Stimulated activated naive CD8-positive, alpha-beta T cell treated with anti-CD3 and anti-CD28 coated beads, Interleukin-15, Interleukin-2, amounts not matched to agents 100 ng/mL and 50 ng/mL, for 24 hours (primary cell): Measurements from ENCODE around the gene CBFA2T2.
"Not testable (repeated sequence)": the region's sequence is repeated elsewhere in the genome, so short reads cannot be mapped to it uniquely, and the experiment has no call there.

ENCODE experiments used
- H3K27ac Mint-ChIP-seq: one replicate; pipeline ENCODE4 v1.8.0; 2021; ENCODE audit warnings: mild to moderate bottlenecking, mixed read lengths
- H3K27me3 Mint-ChIP-seq: one replicate; pipeline ENCODE4 v1.8.0; 2021; ENCODE audit warnings: mixed read lengths
- H3K36me3 Mint-ChIP-seq: one replicate; pipeline ENCODE4 v1.8.0; 2021; ENCODE audit warnings: low read depth, mixed read lengths
- H3K4me1 Mint-ChIP-seq: one replicate; pipeline ENCODE4 v1.8.0; 2021; ENCODE audit warnings: low read depth, mixed read lengths
- H3K4me3 Mint-ChIP-seq: one replicate; pipeline ENCODE4 v1.8.0; 2021; ENCODE audit warnings: mild to moderate bottlenecking, mixed read lengths
- H3K9me3 Mint-ChIP-seq: one replicate; pipeline ENCODE4 v1.8.0; 2021; ENCODE audit warnings: mixed read lengths

CBFA2T2 gene

GRCh38 chr20:33646191-33646590 is 156.3 kb downstream of the CBFA2T2 start:
- Mint-ChIP-seq H3K4me1 (peaks cover 19% of the 10 kb centered on the region), H3K36me3 (peaks cover 7% of the 10 kb centered on the region), H3K27me3 (no peaks in the 10 kb centered on the region), H3K27ac (no peak overlapping the region), H3K4me3 (no peak overlapping the region), H3K9me3 (no peaks in the 10 kb centered on the region)

GRCh38 chr20:33646959-33647602 is 157.2 kb downstream of the CBFA2T2 start:
- not testable (repeated sequence) for H3K9me3 Mint-ChIP-seq, H3K4me3 Mint-ChIP-seq, H3K27me3 Mint-ChIP-seq, H3K36me3 Mint-ChIP-seq, H3K27ac Mint-ChIP-seq
- peaks cover 28% of the 10 kb centered on the region for H3K4me1 Mint-ChIP-seq

DNA sequence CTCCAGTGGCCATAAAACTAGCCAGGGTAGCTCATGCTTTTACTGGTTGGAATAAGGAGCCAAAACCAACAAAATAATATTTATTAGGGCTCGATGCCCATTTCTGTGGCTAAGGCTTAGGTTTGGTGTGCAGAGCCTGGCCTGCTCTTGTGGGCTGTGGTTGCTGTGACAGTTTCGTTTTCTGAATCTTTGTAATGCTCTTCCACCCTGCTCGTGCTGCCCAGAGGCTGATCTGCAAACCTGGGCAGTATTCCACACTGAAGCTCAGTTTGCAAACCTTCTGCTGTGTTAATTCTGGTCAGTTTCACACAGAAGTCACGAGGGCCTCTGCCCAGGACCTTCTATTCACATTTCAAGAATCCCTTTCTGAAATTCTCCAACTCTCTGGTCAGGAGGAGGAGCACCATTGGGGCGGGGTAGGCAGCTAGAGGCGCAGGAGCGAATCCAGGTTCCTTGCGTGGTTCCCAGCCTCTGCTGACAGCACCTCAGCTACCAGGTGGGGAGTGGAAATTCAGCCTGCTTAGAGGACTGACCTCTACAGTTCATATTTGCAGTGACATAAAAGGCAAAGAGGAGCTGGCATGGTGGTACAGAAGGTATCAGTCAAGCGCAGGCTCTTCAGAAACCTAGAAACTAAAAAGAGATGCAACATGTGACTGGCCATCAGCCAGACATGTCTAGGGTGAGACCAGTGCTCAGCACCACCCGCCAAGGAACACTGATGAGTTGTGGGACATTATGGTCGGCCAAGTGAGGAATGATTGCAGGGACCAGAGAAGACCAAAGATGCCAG is 157.9 kb downstream of the CBFA2T2 start:
- Mint-ChIP-seq H3K4me1 (peaks cover 35% of the 10 kb centered on the region), H3K9me3 (no peaks in the 10 kb centered on the region), H3K4me3 (no peak overlapping the region), H3K27me3 (no peaks in the 10 kb centered on the region), H3K36me3 (peaks cover 7% of the 10 kb centered on the region), H3K27ac (no peak overlapping the region)

DNA sequence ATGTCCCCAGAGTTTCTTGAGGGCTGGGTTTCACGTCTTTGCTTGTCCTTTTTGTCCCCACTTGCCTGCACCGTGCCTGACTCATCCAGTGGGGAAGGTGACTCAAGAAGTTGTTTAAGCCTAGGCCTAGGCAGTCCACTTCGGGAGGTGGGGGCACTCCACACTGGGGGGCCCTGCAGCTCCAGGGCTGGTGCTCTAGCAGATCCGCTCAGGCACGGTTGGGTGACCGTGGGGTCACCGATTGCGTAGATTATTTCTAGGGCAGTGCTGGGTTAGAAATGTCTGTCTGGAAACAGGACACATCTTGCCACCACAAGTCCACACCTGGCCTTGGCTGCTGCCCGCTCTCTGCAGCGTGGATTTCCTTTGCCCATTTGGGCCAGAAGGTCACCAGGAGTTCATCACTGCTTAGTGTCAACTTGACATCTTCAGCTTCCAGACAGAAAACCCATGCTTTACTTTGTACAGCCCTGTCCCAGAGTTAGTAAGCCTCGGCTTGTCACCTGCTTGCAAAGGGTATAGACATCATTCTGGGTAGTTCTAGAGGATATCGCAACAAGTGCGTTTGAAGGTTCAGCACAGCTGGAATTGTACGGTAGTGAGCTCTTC is 158.6 kb downstream of the CBFA2T2 start:
- Mint-ChIP-seq H3K36me3 (peaks cover 7% of the 10 kb centered on the region), H3K9me3 (no peaks in the 10 kb centered on the region), H3K4me3 (no peak overlapping the region), H3K27ac (no peak overlapping the region), H3K4me1 (peaks cover 42% of the 10 kb centered on the region), H3K27me3 (no peaks in the 10 kb centered on the region)

- H3K27ac Mint-ChIP-seq: no peak overlapping the region
- peaks cover 46% of the 10 kb centered on the region for H3K4me1 Mint-ChIP-seq
- H3K4me3 Mint-ChIP-seq: no peak overlapping the region
- no peaks in the 10 kb centered on the region for H3K27me3 Mint-ChIP-seq
- no peaks in the 10 kb centered on the region for H3K9me3 Mint-ChIP-seq
- peaks cover 7% of the 10 kb centered on the region for H3K36me3 Mint-ChIP-seq
Observed at GRCh38 chr20:33649201-33649681, 159.3 kb downstream of the CBFA2T2 start.

DNA sequence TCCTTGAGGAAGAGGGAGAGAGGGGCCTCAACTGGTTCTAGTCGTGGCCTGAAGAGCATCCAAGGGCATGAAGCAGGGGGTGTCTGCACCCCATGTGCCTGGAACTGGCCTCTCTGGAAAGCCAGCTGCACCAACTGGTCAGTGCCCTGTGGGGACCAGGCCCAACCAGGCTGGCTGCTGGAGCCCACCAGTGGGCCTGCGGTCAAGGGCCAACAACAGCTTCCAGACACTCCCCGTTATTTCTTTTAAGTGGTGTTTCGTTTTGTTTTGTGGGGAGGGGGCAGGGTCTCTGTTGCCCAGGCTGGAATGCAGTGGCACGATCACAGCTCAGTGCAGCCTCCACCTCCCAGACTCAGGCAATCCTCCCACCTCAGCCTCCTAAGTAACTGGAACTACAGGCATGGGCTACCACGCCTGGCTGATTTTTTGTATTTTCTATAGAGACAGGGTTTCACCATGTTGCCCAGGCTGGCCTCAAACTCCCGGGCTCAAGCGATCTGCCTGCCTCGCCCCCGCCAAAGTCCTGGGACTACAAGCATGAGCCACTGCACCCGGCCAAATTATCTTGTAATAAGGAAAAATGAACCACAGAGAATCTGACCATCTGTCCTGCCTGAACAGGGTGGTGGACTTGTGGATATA is 160.3 kb downstream of the CBFA2T2 start:
- Mint-ChIP-seq H3K36me3 (peaks cover 6% of the 10 kb centered on the region), H3K4me1 (peaks cover 46% of the 10 kb centered on the region), H3K27me3 (no peaks in the 10 kb centered on the region), H3K27ac (no peak overlapping the region), H3K4me3 (no peak overlapping the region), H3K9me3 (no peaks in the 10 kb centered on the region)

DNA sequence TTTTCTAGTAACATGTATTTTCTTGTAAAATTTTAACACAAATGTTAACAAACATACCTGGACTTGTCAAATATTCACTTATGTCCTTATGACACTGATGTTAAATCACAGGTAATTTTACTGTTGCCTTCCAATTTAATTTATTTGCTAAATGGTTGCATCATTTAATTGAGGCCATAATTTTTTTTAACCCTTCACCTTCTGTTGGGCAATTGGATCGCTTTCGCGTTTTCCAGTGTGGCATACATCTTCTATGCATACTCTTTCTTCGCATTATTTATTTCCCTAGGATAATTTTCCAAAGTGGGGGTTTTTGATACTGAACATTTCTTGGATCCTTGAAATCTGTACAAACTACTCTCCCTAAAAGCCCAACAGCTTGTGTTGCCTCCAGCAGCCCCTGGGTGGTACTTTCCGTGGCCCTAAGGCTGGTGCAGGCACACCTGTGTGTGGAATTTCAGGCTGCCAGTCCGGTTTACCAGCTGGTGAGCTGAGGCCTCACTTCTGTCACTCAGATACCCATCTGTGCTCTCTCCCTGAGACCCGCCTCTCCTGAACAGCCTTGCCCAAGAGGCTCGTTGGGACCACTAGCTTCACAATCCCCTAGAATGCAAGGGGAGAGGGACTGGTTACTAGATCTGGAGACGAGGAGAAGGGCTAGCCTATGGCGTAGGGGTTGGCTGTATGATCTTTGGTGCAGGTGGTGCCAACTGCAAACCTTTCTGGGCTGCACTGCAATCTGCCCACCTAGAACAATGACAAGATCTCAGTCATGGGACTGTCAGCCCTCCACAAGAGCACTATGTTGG is 161.1 kb downstream of the CBFA2T2 start:
- H3K36me3 Mint-ChIP-seq: no peaks in the 10 kb centered on the region
- H3K9me3 Mint-ChIP-seq: no peaks in the 10 kb centered on the region
- H3K4me3 Mint-ChIP-seq: no peak overlapping the region
- H3K4me1 Mint-ChIP-seq: peaks cover 46% of the 10 kb centered on the region
- H3K27ac Mint-ChIP-seq: no peak overlapping the region
- no peaks in the 10 kb centered on the region for H3K27me3 Mint-ChIP-seq

- Mint-ChIP-seq H3K27ac (no peak overlapping the region), H3K4me3 (no peak overlapping the region), H3K4me1 (peaks cover 46% of the 10 kb centered on the region), H3K9me3 (no peaks in the 10 kb centered on the region), H3K27me3 (no peaks in the 10 kb centered on the region), H3K36me3 (no peaks in the 10 kb centered on the region)
Observed at GRCh38 chr20:33651562-33652048, 161.7 kb downstream of the CBFA2T2 start.

GRCh38 chr20:33653218-33653899 is 163.5 kb downstream of the CBFA2T2 start:
- H3K9me3 Mint-ChIP-seq: no peaks in the 10 kb centered on the region
- H3K27ac Mint-ChIP-seq: no peak overlapping the region

GRCh38 chr20:33653900-33654596 is 164.2 kb downstream of the CBFA2T2 start:
- Mint-ChIP-seq H3K27ac (no peak overlapping the region), H3K4me1 (peaks cover 33% of the 10 kb centered on the region), H3K36me3 (no peaks in the 10 kb centered on the region), H3K9me3 (no peaks in the 10 kb centered on the region), H3K4me3 (no peak overlapping the region), H3K27me3 (no peaks in the 10 kb centered on the region)

More at GRCh38 chr20:33653218-33653899, 163.5 kb downstream of the CBFA2T2 start:
- Mint-ChIP-seq H3K4me1 (peaks cover 38% of the 10 kb centered on the region), H3K4me3 (no peak overlapping the region), H3K27me3 (no peaks in the 10 kb centered on the region), H3K36me3 (no peaks in the 10 kb centered on the region)

GRCh38 chr20:33654680-33655161 is 164.8 kb downstream of the CBFA2T2 start:
- Mint-ChIP-seq H3K27me3 (no peaks in the 10 kb centered on the region), H3K36me3 (no peaks in the 10 kb centered on the region), H3K4me1 (peaks cover 29% of the 10 kb centered on the region), H3K9me3 (no peaks in the 10 kb centered on the region), H3K4me3 (no peak overlapping the region), H3K27ac (no peak overlapping the region)

DNA sequence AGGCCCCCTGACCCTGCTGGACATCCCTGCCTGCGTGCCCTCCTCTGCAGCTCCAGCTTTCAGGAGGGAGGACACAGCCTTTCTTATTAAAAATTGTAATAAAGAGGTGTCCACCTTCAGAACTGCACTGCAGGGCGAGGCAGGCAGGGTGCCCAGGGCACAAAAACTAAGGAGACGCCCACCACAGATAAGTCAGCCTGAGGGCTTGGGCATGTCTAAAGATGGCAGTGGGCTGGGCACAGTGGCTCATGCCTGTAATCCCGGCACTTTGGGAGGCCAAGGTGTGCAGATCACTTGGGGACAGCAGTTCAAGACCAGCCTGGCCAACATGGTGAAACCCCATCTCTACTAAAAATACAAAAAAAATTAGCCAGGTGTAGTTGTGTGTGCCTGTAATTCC is 165.3 kb downstream of the CBFA2T2 start:
- no peak overlapping the region for H3K4me3 Mint-ChIP-seq
- H3K36me3 Mint-ChIP-seq: no peaks in the 10 kb centered on the region
- H3K27me3 Mint-ChIP-seq: no peaks in the 10 kb centered on the region
- H3K4me1 Mint-ChIP-seq: peaks cover 27% of the 10 kb centered on the region
- no peaks in the 10 kb centered on the region for H3K9me3 Mint-ChIP-seq
- H3K27ac Mint-ChIP-seq: no peak overlapping the region
